Spleen (tissue), 11 donors: Measurements from ENCODE around the gene COL9A3. TPM values are rescaled to one million over a fixed set of nuclear protein-coding genes. Genes with fewer than 3 reads are reported as not detected.

Experiments used
- DNase-seq: peaks from one replicate; pipeline ENCODE4 v3.0.0-alpha.2; 2020
- H3K27ac ChIP-seq, 8 donors: fragments of 200-600 bp; sonication (generic) in 7 of 8; 1 replicate in 4 of 8; 2 replicates in 4 of 8; pipeline versions ENCODE4 v1.5.0 to v1.8.0; 2016 to 2021; ENCODE audit warnings: inconsistent platforms in 4 of 8, mild to moderate bottlenecking in 4 of 8, moderate library complexity in 1 of 8
- H3K27me3 ChIP-seq, 7 donors: fragments of 200-600 bp; sonication (generic) in 6 of 7; replicated peaks in 1 of 7; 1 replicate in 4 of 7; 2 replicates in 3 of 7; pipeline versions ENCODE4 v1.5.0 to v1.8.0; 2016 to 2021; ENCODE audit warnings: inconsistent platforms in 3 of 7, mild to moderate bottlenecking in 1 of 7
- H3K36me3 ChIP-seq, 6 donors: fragments of 200-600 bp; sonication (generic) in 5 of 6; 1 replicate in 4 of 6; 2 replicates in 2 of 6; pipeline versions ENCODE4 v1.5.0 to v1.8.0; 2016 to 2021; ENCODE audit warnings: inconsistent platforms in 2 of 6
- H3K4me1 ChIP-seq, 6 donors: fragments of 200-600 bp; sonication (generic) in 5 of 6; 1 replicate in 3 of 6; 2 replicates in 3 of 6; pipeline versions ENCODE4 v1.5.0 to v1.8.0; 2016 to 2021; ENCODE audit warnings: inconsistent platforms in 3 of 6
- H3K4me3 ChIP-seq, 8 donors: fragments of 200-600 bp; sonication (generic) in 7 of 8; 1 replicate in 4 of 8; 2 replicates in 4 of 8; pipeline versions ENCODE4 v1.5.0 to v1.8.0; 2016 to 2021; ENCODE audit warnings: inconsistent platforms in 4 of 8, mild to moderate bottlenecking in 4 of 8, moderate library complexity in 2 of 8
- H3K9me3 ChIP-seq, 8 donors: fragments of 200-600 bp; sonication (generic) in 7 of 8; 1 replicate in 4 of 8; 2 replicates in 4 of 8; pipeline versions ENCODE4 v1.5.0 to v1.8.0; 2016 to 2021; ENCODE audit warnings: inconsistent platforms in 4 of 8
- POLR2A ChIP-seq, 3 donors: fragments of 450-650 bp; IDR thresholded peaks; one replicate each; pipeline ENCODE4 v1.5.1; 2017; ENCODE audit warnings: antibody characterized with exemption in 3 of 3, mild to moderate bottlenecking in 1 of 3
- POLR2AphosphoS5 ChIP-seq, 3 donors: sonication (generic); formaldehyde crosslinking; IDR thresholded peaks; one replicate each; pipeline ENCODE4 v1.5.1; 2017; ENCODE audit warnings: antibody characterized with exemption in 3 of 3
- WGBS, 5 donors: extraction: QIAGEN DNeasy Blood & Tissue Kit in 3 of 5; methylation state at CpG; one replicate each; pipeline versions ENCODE4 v1.1.5 to v1.1.7; 2013 to 2018; 5-methylcytosine and 5-hydroxymethylcytosine counted together
- intact Hi-C: fragments of 100-400 bp; cut with DNase I; formaldehyde crosslinking; loops from one replicate; pipeline ENCODE4 v1.15.0; 2023; ENCODE audit warnings: low total_unique reads
- polyA plus RNA-seq, 3 donors: library from polyadenylated mRNA; stranded (reverse); fragments of 200-250 nt; gene quantifications; one replicate each; pipeline ENCODE4 v1.2.1, GENCODE V29; 2013
- total RNA-seq, 7 donors: library from RNA; depleted of rRNA in 3 of 7; stranded (reverse); fragments of >200 nt in 3 of 7; fragmentation: NEBNext Ultra II Directional in 4 of 7; extraction: Animal tissue kit (Norgen Biotek cat#: 25700) in 4 of 7; gene quantifications; one replicate each; pipeline versions ENCODE4 v1.1.0 to v1.2.1, GENCODE V29; 2016 to 2021
- TF ChIP-seq, protein P1 (sequence below), 11 experiments: fragments of 200-600 bp in 7 of 11; fragments of 450-650 bp in 4 of 11; sonication (generic) in 4 of 11; IDR thresholded peaks in 8 of 11; conservative IDR thresholded peaks in 3 of 11; 1 replicate in 7 of 11; 2 replicates in 4 of 11; pipeline versions ENCODE4 v1.4.0 to v1.8.0; 2016 to 2021; ENCODE audit warnings: antibody characterized with exemption in 11 of 11, inconsistent platforms in 4 of 11, mild to moderate bottlenecking in 1 of 11
- donor health status: healthy with polysubstance abuse.
- donor health status: DM: no; HTN: no; CAD: no; lungs with moderate emphysema.
- donor health status: DM: no; HTN: no; CAD: no.
- donor health status: Bipolar disorder and iron deficiency.
- donor health status: healthy.
- donor health status: DM: no; HTN: no; CAD: no.
- donor health status: DM: yes; HTN: yes; CAD: no.

The COL9A3 gene
- total and polyA plus RNA-seq, 10 donors, result 1.2 to 16.7 (median 11.1) TPM

DNA sequence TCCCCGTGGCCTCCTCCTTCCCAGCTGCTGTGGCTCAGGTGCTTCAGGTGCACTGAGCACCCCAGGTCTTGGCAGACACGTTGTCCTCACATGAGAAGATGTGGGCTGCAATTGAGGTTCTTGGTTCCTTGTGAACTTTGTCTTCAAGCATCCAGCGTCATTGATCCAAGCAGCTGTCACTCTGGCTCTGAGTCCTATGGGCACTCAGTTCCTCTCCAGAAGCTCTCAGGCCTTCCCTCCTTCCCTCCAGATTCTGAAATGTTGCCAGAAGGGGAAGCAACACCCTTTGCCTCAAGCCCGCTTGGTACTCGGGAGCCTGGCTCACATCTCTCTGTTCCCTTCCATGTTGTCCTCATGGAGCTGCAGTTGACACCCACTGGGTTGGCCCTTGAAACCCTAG, 29.0 kb upstream of the COL9A3 start:
- H3K27ac ChIP-seq, result peak overlapping the region in 2 of 8 donors; percentile 48
- no peak overlapping the region for H3K4me3 ChIP-seq
- 65 to 82% (median 79%) methylated on average over 5 of the region's 5 CpGs for WGBS, 5 donors
- no peaks in the 10 kb centered on the region for H3K9me3 ChIP-seq
- no peak for TF ChIP-seq POLR2AphosphoS5 (IDR thresholded peaks at IDR 0.05)
- no peak for TF ChIP-seq POLR2A (IDR thresholded peaks at IDR 0.05)
- TF ChIP-seq, protein P1, sequence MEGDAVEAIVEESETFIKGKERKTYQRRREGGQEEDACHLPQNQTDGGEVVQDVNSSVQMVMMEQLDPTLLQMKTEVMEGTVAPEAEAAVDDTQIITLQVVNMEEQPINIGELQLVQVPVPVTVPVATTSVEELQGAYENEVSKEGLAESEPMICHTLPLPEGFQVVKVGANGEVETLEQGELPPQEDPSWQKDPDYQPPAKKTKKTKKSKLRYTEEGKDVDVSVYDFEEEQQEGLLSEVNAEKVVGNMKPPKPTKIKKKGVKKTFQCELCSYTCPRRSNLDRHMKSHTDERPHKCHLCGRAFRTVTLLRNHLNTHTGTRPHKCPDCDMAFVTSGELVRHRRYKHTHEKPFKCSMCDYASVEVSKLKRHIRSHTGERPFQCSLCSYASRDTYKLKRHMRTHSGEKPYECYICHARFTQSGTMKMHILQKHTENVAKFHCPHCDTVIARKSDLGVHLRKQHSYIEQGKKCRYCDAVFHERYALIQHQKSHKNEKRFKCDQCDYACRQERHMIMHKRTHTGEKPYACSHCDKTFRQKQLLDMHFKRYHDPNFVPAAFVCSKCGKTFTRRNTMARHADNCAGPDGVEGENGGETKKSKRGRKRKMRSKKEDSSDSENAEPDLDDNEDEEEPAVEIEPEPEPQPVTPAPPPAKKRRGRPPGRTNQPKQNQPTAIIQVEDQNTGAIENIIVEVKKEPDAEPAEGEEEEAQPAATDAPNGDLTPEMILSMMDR (IDR thresholded peaks at IDR 0.05 in 8 of 11, conservative IDR thresholded peaks at IDR 0.05 in 3 of 11), result no peak
- H3K4me1 ChIP-seq, result peaks cover 0 to 26% (median 12%) of the 10 kb centered on the region in 6 donors
- no peaks in the 10 kb centered on the region for H3K27me3 ChIP-seq
- no peak for DNase-seq
- H3K36me3 ChIP-seq, result no peaks in the 10 kb centered on the region
- intact Hi-C loops, result no loop called here

DNA sequence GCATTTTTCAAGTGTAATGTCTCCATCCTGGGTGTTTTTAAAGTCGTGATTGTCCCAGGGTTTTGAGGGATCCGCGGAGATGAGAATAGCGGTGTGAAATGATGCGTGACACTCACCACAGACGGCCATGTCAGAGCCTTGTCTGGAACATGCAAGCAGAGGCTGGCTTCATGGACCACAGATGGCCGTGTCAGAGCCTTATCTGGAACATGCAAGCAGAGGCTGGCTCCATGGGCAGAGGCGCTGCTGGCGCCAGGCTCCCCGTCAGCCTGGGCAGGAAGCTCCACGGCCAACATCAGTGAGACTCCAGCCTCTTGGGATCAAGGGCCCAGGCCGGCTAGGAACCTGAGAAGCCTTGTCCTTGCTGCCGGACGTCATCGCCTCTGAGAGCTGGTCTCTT, 28.2 kb upstream of the COL9A3 start:
- Histone ChIP-seq H3K36me3 (no peaks in the 10 kb centered on the region), H3K27me3 (no peaks in the 10 kb centered on the region), H3K9me3 (no peaks in the 10 kb centered on the region), H3K4me3 (no peak overlapping the region), H3K4me1 (peaks cover 0 to 26% (median 15%) of the 10 kb centered on the region in 6 donors), H3K27ac (no peak overlapping the region)
- DNase-seq, result no peak
- intact Hi-C loops, result no loop called here
- 64 to 79% (median 76%) methylated on average over 10 to 15 of the region's 15 CpGs for WGBS, 5 donors
- TF ChIP-seq POLR2A (IDR thresholded peaks at IDR 0.05) (no peak), POLR2AphosphoS5 (IDR thresholded peaks at IDR 0.05) (no peak)
- TF ChIP-seq, protein P1 (IDR thresholded peaks at IDR 0.05 in 8 of 11, conservative IDR thresholded peaks at IDR 0.05 in 3 of 11), result no peak

DNA sequence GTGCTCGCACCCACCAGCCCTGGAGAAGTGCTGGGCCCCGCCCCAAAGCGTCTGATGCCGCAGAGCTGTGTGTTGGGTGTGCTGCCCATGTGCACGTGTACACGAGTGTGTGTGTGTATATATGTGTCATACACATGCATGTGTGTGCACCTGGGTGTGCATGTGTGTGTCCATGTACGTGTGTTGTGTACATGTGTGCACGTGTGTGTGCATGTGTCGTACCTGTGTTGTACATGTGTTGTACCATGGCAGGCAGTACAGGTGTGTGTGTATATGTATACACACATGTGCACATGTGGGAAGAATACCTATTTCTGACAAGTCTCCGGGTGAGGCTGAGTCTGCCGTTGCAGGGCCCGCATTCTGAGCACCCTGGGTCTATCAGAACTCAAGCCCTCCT, 26.8 kb upstream of the COL9A3 start:
- Histone ChIP-seq H3K27me3 (no peaks in the 10 kb centered on the region), H3K4me3 (no peak overlapping the region), H3K4me1 (peaks cover 0 to 37% (median 24%) of the 10 kb centered on the region in 6 donors), H3K36me3 (no peaks in the 10 kb centered on the region), H3K9me3 (no peaks in the 10 kb centered on the region), H3K27ac (no peak overlapping the region)
- TF ChIP-seq POLR2A (IDR thresholded peaks at IDR 0.05) (no peak), POLR2AphosphoS5 (IDR thresholded peaks at IDR 0.05) (no peak)
- TF ChIP-seq, protein P1 (IDR thresholded peaks at IDR 0.05 in 8 of 11, conservative IDR thresholded peaks at IDR 0.05 in 3 of 11), result no peak
- WGBS, 5 donors, result 79 to 96% (median 90%) methylated on average over 8 to 12 of the region's 12 CpGs
- intact Hi-C loops, result loop anchor here (5.0 kb wide), 2 partner anchors 123 to 288 kb away; no protein-coding TSS in a partner anchor
- no peak for DNase-seq

GRCh38 chr20:62791301-62792181, 25.3 kb upstream of the COL9A3 start:
- Histone ChIP-seq H3K27ac (peak overlapping the region in 2 of 8 donors; percentile 10 to 98), H3K4me1 (peaks cover 0 to 48% (median 30%) of the 10 kb centered on the region in 6 donors), H3K27me3 (no peaks in the 10 kb centered on the region), H3K9me3 (no peaks in the 10 kb centered on the region), H3K36me3 (no peaks in the 10 kb centered on the region), H3K4me3 (no peak overlapping the region)
- TF ChIP-seq, protein P1 (IDR thresholded peaks at IDR 0.05 in 8 of 11, conservative IDR thresholded peaks at IDR 0.05 in 3 of 11), result peak; percentile 79 to 96 (median 90)
- TF ChIP-seq POLR2A (IDR thresholded peaks at IDR 0.05), result no peak
- TF ChIP-seq POLR2AphosphoS5 (IDR thresholded peaks at IDR 0.05), result peak in 2 of 3 donors; percentile 35 to 40
- DNase-seq, result peak; percentile 90
- 35 to 42% (median 38%) methylated on average over 19 to 23 of the region's 23 CpGs for WGBS, 5 donors
- intact Hi-C loops, result loop anchor here (5.0 kb wide), 2 partner anchors 124 to 289 kb away; no protein-coding TSS in a partner anchor
